ENCODE data around the gene UROS. TPM values are rescaled to one million over a fixed set of nuclear protein-coding genes. Genes with fewer than 3 reads are reported as not detected.

Gene UROS
- polyA plus RNA-seq, 2 of the 4 experiments (the other 2 are of a cell fraction) = 52.9 to 71.1 TPM

DNA sequence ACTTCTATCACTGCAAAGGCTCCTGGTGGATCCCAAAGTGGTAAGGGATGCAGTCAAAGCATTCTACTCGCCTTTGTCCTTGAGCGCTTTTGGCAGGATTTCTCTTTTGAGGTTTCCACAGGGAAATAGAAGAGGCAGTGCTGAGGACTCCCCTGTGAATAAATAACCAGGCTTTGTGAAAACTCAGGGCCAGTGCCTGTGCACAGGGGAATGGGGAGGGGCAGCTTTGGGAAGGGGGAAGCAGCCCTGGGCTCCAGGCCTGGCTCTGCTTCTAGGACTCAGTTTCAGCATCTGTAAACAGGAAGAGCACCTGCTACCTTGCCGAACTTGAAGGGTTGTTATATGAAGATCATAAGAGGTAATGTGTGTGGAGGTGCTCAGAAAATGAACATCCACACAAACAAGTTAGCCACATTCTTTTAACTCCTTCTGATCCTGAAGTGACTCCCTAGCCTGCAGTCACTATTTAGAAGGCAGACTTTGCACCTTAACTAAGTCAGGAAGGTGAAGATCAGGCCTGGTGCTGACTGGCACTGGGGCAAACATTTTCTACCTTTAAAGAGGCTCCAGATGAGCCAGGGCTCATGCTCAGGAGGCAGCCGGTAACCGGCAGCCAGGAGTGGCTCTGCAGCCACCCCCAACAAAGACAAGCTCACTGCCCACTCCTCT lies 24.9 kb downstream of the UROS start (continued):
- TF ChIP-seq, protein P1, sequence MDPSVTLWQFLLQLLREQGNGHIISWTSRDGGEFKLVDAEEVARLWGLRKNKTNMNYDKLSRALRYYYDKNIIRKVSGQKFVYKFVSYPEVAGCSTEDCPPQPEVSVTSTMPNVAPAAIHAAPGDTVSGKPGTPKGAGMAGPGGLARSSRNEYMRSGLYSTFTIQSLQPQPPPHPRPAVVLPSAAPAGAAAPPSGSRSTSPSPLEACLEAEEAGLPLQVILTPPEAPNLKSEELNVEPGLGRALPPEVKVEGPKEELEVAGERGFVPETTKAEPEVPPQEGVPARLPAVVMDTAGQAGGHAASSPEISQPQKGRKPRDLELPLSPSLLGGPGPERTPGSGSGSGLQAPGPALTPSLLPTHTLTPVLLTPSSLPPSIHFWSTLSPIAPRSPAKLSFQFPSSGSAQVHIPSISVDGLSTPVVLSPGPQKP (IDR thresholded peaks at IDR 0.05; ENCODE audit: low read depth, low read length) = no peak
- TF ChIP-seq PBX3 (IDR thresholded peaks at IDR 0.05) (no peak), ZSCAN20 (CRISPR knock-in tag; IDR thresholded peaks at IDR 0.05) (no peak)

GRCh38 chr10:125797424-125797823 lies 25.6 kb downstream of the UROS start:
- Histone ChIP-seq H3K4me1 (no peaks in the 10 kb centered on the region), H3K4me2 (no peak overlapping the region), H3K4me3 (no peak overlapping the region), H3K9me3 (no peaks in the 10 kb centered on the region), H3K27ac (no peak overlapping the region)
- DNase-seq (ENCODE audit: low read depth in 1 of 2, low spot score in 1 of 2) (no peak), FAIRE-seq (no peak), ATAC-seq (no peak)
- no peak for TF ChIP-seq ATOH8 (CRISPR knock-in tag; IDR thresholded peaks at IDR 0.05; ENCODE audit: low read depth)
- no peak for TF ChIP-seq CEBPB (IDR thresholded peaks at IDR 0.05)
- no peak for TF ChIP-seq EHF (CRISPR knock-in tag; IDR thresholded peaks at IDR 0.05)
- no peak for TF ChIP-seq MAX (IDR thresholded peaks at IDR 0.05)
- no peak for TF ChIP-seq EHMT2 (IDR thresholded peaks at IDR 0.05; ENCODE audit: low read depth)
- no peak for TF ChIP-seq RAD21 (conservative IDR thresholded peaks at IDR 0.05 in 1 of 2, IDR thresholded peaks at IDR 0.05 in 1 of 2)
- TF ChIP-seq MAFK (IDR thresholded peaks at IDR 0.05; ENCODE audit: partially characterized antibody) = no peak
- TF ChIP-seq NPAS2 (CRISPR knock-in tag; IDR thresholded peaks at IDR 0.05; ENCODE audit: borderline replicate concordance) = no peak
- no peak for TF ChIP-seq BHLHE40 (IDR thresholded peaks at IDR 0.05; ENCODE audit: low read depth, low read length)
- TF ChIP-seq HEYL (CRISPR knock-in tag; IDR thresholded peaks at IDR 0.05) = no peak
- TF ChIP-seq ZC3H11A (IDR thresholded peaks at IDR 0.05) = no peak
- TF ChIP-seq RCOR1 (IDR thresholded peaks at IDR 0.05; ENCODE audit: low read depth, low read length) = no peak
- no peak for TF ChIP-seq TP53 (CRISPR knock-in tag; IDR thresholded peaks at IDR 0.05)
- 82% methylated on average over 8 of the region's 8 CpGs for WGBS (ENCODE audit: missing lambda C conversion rate)
- POLR2A ChIA-PET = no interaction called here
- CTCF ChIA-PET = interaction anchor here (0.9 to 1.5 kb wide), 2 partner anchors 12 to 72 kb away, joined by 3 read pairs; no protein-coding TSS in a partner anchor

- no peak overlapping the region for H3K4me3 ChIP-seq
- no peak overlapping the region for H3K4me2 ChIP-seq
- no peak for TF ChIP-seq ZFP36 (IDR thresholded peaks at IDR 0.05; ENCODE audit: borderline replicate concordance, partially characterized antibody)
- TF ChIP-seq, protein P2, sequence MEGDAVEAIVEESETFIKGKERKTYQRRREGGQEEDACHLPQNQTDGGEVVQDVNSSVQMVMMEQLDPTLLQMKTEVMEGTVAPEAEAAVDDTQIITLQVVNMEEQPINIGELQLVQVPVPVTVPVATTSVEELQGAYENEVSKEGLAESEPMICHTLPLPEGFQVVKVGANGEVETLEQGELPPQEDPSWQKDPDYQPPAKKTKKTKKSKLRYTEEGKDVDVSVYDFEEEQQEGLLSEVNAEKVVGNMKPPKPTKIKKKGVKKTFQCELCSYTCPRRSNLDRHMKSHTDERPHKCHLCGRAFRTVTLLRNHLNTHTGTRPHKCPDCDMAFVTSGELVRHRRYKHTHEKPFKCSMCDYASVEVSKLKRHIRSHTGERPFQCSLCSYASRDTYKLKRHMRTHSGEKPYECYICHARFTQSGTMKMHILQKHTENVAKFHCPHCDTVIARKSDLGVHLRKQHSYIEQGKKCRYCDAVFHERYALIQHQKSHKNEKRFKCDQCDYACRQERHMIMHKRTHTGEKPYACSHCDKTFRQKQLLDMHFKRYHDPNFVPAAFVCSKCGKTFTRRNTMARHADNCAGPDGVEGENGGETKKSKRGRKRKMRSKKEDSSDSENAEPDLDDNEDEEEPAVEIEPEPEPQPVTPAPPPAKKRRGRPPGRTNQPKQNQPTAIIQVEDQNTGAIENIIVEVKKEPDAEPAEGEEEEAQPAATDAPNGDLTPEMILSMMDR (IDR thresholded peaks at IDR 0.05) = no peak
- no peak for TF ChIP-seq KDM1A (IDR thresholded peaks at IDR 0.05; ENCODE audit: low read depth)
- TF ChIP-seq, protein P1 (IDR thresholded peaks at IDR 0.05; ENCODE audit: low read depth, low read length) = no peak
- no peak for TF ChIP-seq EP300 (IDR thresholded peaks at IDR 0.05)
- FAIRE-seq = no peak
- ChIA-PET POLR2A (no interaction called here), CTCF (no interaction called here)
- H3K4me1 ChIP-seq = no peaks in the 10 kb centered on the region
- ATAC-seq = no peak
- no peak overlapping the region for H3K27ac ChIP-seq
- DNase-seq (ENCODE audit: low read depth in 1 of 2, low spot score in 1 of 2) = no peak
- no peaks in the 10 kb centered on the region for H3K9me3 ChIP-seq
- WGBS (ENCODE audit: missing lambda C conversion rate) = 80% methylated on average over 8 of the region's 8 CpGs
Measured at GRCh38 chr10:125795637-125796190, 27.3 kb downstream of the UROS start.
